ENCODE measurements around the gene SECTM1.

SECTM1 gene

GRCh38 chr17:82319619-82320062 lies 13.9 kb downstream of the SECTM1 start:
- in situ Hi-C loops (cut with MboI; ENCODE audit: low pct_unique_long_range_greater_than_20kb, low sequenced_read_pairs) = no loop called here
- DNase-seq = no peak

- in situ Hi-C loops (cut with MboI; ENCODE audit: low pct_unique_long_range_greater_than_20kb, low sequenced_read_pairs) = no loop called here
Observed at GRCh38 chr17:82318772-82319606, 14.6 kb downstream of the SECTM1 start.

GRCh38 chr17:82318169-82318498 lies 15.4 kb downstream of the SECTM1 start:
- no peak for DNase-seq
- in situ Hi-C loops (cut with MboI; ENCODE audit: low pct_unique_long_range_greater_than_20kb, low sequenced_read_pairs) = no loop called here

More at GRCh38 chr17:82318772-82319606, 14.6 kb downstream of the SECTM1 start:
- no peak for DNase-seq

GRCh38 chr17:82317394-82318168 lies 16.0 kb downstream of the SECTM1 start, which contains the start of gene CD7:
CD7 (minus strand) TSS chr17:82317608; CDS start chr17:82317495, 113 bp downstream.
- in situ Hi-C loops (cut with MboI; ENCODE audit: low pct_unique_long_range_greater_than_20kb, low sequenced_read_pairs) = no loop called here
- no peak for DNase-seq

- DNase-seq = no peak
- in situ Hi-C loops (cut with MboI; ENCODE audit: low pct_unique_long_range_greater_than_20kb, low sequenced_read_pairs) = no loop called here
Observed at GRCh38 chr17:82316651-82317393, 16.7 kb downstream of the SECTM1 start.

GRCh38 chr17:82315703-82316358 lies 17.7 kb downstream of the SECTM1 start:
- in situ Hi-C loops (cut with MboI; ENCODE audit: low pct_unique_long_range_greater_than_20kb, low sequenced_read_pairs) = no loop called here
- DNase-seq = no peak

GRCh38 chr17:82314727-82315605 lies 18.6 kb downstream of the SECTM1 start:
- no peak for DNase-seq
- in situ Hi-C loops (cut with MboI; ENCODE audit: low pct_unique_long_range_greater_than_20kb, low sequenced_read_pairs) = no loop called here

- no peak for DNase-seq
- in situ Hi-C loops (cut with MboI; ENCODE audit: low pct_unique_long_range_greater_than_20kb, low sequenced_read_pairs) = no loop called here
Observed at GRCh38 chr17:82314012-82314726, 19.4 kb downstream of the SECTM1 start.

- in situ Hi-C loops (cut with MboI; ENCODE audit: low pct_unique_long_range_greater_than_20kb, low sequenced_read_pairs) = no loop called here
- DNase-seq = no peak
Observed at GRCh38 chr17:82313195-82314011, 20.2 kb downstream of the SECTM1 start.

GRCh38 chr17:82311971-82312370 lies 21.6 kb downstream of the SECTM1 start:
- no peak for DNase-seq
- in situ Hi-C loops (cut with MboI; ENCODE audit: low pct_unique_long_range_greater_than_20kb, low sequenced_read_pairs) = no loop called here

- no peak for DNase-seq
- in situ Hi-C loops (cut with MboI; ENCODE audit: low pct_unique_long_range_greater_than_20kb, low sequenced_read_pairs) = no loop called here
Observed at GRCh38 chr17:82310877-82311276, 22.7 kb downstream of the SECTM1 start.

- no peak for DNase-seq
- in situ Hi-C loops (cut with MboI; ENCODE audit: low pct_unique_long_range_greater_than_20kb, low sequenced_read_pairs) = no loop called here
Observed at GRCh38 chr17:82309656-82310570, 23.7 kb downstream of the SECTM1 start.

- in situ Hi-C loops (cut with MboI; ENCODE audit: low pct_unique_long_range_greater_than_20kb, low sequenced_read_pairs) = no loop called here
- no peak for DNase-seq
Observed at GRCh38 chr17:82305727-82306300, 27.8 kb downstream of the SECTM1 start.

GRCh38 chr17:82304826-82305726 lies 28.5 kb downstream of the SECTM1 start:
- DNase-seq = no peak

More at GRCh38 chr17:82304826-82305726, 28.5 kb downstream of the SECTM1 start:
- in situ Hi-C loops (cut with MboI; ENCODE audit: low pct_unique_long_range_greater_than_20kb, low sequenced_read_pairs) = no loop called here

Data from KBM-7 (cell line).